Activated CD4-positive, alpha-beta T cell treated with anti-CD3 and anti-CD28 coated beads for 24 hours (primary cell): Measurements from ENCODE around the gene SLC9C1.
"Not testable (repeated sequence)": the region's sequence is repeated elsewhere in the genome, so short reads cannot be mapped to it uniquely, and the experiment has no call there.

Experiments used
- DNase-seq, 2 donors: peaks; one replicate each; pipeline ENCODE4 v3.0.0-alpha.2; 2020; ENCODE audit warnings: low read depth in 2 of 2

The SLC9C1 gene

DNA sequence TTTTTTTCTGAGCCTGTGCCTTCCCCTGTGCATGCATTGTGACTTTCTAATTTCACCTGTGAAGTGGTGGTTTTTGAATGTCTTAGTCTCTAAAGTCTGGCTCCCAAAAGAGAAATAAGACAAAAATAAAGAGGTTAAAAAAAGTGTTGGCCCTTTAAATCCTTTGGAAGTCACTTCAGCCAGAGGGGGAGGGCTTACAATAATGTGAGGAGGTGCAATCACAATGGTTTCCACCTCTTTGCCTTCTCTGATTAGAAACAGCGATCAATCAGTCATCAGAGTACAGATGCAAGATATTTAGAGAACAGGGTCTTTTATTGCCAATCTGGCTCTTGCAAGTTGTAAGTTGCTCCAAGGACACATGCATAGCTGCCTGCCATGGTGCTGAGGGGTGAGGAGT lies 96.9 kb downstream of the SLC9C1 start:
- DNase-seq = no peak

DNA sequence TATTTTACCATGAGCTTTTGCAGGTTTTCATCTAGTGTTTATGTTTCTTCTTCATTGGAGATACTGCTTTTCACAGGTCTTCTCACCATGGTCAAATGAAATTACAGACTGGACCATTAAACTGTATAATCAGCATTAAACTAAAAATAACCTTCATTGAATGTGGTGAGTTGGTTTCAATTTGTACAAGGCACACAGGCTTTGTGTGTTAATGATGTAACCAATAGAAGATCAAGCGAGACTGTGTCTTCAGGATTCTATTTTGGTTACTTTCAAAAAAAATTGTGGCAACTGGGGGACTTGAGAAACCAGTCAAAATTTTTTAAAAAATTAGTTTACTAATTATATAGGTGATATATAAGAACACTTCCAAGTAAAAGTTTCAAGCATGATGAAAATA lies 106.7 kb downstream of the SLC9C1 start:
- no peak for DNase-seq

DNA sequence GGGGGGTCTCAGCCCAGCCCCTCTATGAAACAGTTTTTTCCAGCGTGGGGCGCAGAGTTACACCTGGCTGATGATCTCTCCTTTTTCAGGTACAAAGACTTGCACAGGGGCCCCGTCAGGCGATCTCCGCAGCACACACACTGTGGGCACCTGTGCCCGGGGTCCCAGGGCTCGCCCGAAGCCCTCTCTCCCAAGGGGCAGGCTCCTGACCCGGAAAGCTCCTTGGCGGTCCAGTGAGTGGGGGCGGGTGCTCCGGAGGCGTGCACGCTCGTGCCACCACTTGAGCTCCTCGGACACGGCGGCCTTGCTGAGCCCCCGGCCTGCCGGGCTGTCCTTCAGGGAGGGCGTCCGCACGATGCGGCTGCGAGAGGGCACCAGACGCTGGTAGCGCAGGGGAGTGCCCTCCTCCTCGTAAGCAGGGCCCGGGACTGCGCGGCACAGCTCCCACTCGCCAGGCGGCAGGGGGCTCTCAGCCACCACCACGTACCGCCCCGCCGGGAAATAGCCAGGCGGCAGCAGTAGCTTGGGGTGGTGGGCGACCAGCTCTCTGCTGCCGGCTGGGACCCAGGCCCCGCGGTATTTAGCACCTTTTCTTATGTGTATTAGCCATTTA lies 108.5 kb downstream of the SLC9C1 start:
- DNase-seq = not testable (repeated sequence)

DNA sequence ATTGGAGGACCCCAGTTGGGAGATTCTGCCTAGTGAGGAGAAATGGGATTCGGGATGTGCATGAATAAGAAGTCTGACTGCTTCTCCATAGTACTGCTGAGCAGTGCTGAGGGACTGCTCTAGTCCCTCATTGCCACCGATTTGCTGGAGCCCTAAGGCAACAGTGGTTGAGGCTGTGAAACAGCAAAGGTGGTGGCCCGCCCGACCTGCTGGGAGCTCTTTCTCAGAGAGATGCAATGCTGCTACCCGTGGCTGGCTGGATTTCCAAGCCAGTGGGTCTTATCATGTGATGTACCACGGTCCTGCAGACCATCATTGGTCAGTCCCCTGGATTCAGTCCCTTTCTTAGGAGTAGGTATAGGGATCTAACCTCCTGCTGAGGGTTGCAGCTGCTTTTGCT lies 118.4 kb downstream of the SLC9C1 start:
- no peak for DNase-seq

DNA sequence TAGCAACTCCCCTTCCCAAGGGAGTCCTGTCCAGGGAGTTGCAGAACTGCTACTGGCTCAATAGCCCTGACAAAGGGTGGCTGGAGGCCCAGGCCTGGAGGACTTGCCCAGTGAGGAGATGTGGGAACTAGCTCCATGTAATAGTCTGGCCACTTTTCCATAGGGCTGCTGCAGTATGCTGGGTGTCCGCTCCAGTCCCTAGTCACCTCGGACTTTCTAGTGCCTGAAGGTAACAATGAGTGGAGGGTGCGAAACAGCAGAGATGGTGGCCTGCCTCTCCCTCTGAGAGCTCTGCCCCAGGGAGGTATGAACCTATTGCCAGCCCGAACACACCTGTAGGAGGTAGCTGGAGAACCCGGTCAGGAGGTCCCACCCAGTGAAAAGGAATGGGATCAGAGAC lies 119.0 kb downstream of the SLC9C1 start:
- no peak for DNase-seq

DNA sequence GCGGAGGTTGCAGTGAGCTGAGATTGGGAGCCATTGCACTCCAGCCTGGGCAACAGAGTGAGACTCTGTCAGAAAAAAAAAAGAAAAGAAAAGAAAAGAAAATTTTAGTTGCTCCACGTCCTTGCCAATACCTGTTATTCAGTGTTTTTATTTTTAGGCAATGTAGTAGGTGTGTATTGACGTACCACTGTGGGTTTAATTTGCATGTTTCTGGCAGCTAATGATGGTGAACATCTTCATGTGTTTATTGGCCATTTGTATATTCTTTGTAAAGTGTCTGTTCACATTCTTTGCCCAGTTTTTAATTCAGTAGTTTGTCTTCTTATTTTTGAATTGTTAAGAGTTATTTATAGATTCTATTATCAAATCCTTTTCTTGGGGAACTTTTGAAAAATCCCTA lies 122.9 kb downstream of the SLC9C1 start:
- no peak for DNase-seq

DNA sequence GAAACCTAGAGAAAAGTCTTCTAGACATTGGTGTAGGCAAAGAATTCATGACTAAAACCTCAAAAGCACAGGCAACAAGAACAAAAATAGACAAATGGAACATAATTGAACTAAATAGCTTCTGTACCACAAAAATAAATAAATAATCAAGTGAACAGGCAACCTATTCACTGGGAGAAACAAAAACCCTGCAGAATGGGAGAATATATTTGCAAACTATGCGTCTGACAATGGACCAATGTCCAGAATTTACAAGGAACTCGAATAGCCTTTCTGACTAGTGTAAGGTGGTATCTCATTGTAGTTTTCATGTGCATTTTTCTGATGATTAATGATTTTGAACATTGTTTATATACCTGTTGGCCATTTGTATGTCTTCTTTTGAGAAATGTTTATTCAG lies 124.0 kb downstream of the SLC9C1 start:
- no peak for DNase-seq

DNA sequence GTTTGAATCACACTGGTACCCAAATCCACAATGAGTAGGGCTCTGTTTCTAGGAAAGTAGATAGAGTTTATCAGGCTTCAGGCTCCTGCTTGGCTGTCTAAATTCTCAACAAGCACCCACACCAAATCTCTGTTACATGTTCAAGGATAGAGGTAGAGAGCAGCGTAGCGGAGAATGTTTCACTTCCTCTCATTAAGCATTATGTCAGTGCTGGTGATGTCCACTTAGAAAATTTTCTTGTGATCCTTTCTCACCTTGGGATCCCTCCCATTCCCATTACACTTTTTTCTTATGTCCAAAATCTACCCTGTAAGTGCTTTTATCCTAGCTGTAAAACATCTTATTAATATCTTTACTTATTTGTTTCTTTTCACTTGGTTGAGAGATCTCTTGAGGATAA lies 126.3 kb downstream of the SLC9C1 start:
- no peak for DNase-seq

DNA sequence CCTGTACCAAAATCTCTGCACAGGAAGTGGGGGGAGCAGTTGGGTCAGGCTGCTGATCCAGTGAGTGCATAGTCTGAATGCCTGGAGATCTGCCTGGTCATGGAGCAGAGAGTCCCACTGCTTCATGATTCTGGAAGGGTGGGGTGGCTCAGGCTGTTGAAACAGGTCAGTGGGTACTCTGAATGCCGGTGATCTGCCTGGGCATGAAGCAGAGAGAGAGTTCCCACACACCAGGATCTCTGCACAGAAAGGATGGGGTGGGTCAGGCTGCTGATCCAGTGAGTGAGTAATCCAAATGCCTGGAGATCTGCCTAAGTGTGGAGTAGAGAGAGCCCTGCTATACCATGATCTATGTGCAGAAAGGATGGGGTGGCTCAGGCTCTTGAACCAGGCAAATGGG lies 144.9 kb downstream of the SLC9C1 start:
- no peak for DNase-seq

DNA sequence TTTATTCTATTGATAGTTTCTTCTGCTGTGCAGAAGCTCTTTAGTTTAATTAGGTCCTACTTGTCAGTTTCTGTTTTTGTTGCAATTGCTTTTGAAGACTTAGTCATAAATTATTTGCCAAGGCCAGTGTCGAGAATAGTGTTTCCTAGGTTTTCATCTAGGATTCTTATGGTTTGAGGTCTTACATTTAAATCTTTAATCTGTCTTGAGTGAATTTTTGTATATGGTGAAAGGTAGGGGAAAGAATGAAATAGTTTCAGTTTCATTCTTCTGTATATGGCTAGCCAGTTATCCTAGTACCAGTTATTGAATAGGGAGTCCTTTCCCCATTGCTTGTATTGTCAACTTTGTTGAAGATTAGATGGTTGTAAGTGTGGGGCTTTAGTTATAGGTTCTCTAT lies 150.3 kb downstream of the SLC9C1 start:
- DNase-seq = no peak

DNA sequence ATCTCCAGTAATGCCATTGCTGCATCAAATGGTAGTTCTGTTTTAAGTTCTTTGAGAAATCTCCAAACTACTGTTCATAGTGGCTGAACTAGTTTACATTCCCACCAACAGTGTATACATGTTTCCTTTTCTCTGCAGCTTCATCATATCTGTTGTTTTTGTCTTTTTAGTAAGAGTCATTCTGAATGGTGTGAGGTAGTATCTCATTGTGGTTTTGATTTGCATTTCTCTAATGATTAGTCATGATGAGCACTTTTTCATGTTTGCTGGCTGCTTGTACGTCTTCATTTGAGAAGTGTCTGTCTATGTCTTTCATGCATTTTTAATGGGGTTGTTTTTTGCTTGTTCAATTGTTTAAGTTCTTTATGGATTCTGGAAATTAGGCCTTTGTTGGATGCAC lies 150.8 kb downstream of the SLC9C1 start:
- no peak for DNase-seq

DNA sequence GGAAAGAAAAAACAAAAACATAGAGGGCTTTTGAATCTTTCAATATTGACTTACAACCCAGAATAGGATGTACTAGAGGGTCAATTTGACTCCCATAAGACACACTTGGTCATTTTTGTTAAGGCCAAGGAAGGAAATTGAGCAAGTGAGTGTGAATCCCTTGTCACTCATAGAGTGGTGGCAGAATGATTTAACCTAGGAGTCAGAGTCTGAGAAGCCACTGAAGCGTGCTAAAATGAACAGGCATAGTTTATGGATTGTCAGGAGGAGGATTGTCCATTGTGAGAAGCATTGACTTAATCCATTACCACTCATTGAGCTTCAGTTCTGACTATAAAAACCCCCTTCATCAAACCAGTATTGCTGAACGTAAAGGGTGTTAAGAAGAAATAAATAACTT lies 152.7 kb downstream of the SLC9C1 start:
- no peak for DNase-seq

DNA sequence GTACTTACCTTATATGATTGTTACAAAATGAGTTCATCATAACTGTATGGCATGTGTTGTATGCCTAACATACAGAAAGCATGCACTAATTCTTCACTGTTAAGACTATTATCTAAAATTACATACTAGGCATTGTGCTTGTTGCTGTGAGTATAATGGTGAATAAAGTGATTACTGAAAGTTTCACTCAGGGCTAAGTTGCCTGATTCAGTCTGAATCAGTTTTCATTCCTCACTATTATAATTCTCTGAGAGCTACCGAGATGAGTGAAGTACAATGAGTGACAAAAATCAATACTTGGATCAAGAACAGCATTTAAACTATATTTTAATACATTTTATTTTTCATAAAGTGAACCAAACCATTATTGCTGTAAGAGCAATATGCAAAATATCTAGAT lies 153.4 kb downstream of the SLC9C1 start:
- no peak for DNase-seq

DNA sequence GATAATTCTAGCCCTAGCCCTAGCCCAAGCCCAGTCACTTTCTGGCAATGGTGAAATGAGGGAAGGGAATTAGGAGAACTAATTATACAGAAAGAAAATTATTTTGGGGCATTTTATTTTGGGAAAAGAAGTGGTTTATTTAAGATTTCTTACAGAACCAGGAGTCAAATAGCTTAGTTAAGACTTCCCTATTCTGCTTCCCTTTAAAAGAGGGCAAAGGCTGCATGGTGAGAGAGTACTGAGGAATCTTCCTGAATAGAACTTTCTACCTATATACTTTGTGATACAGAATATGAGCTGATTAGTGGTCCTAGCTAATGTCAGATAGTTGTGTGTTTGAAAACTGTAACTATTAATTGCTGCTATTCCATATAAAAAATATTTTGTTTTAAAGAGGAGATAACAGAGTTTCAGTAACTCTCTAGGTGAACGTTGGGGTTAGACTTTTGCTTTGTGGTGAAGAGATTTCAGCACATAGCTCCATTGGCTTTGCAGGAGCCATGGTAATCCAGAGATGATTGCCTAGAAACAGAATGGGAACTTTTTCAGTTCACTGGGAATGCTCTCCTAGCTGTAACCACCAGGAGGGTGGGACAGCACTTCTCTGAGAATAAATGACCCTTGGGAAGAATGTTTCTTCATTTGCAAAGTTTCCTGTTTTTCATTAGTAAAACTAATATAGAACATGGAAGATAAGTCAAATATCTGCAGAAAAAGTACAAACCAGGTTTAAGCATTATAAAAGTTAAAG lies 155.6 kb downstream of the SLC9C1 start:
- DNase-seq = no peak

DNA sequence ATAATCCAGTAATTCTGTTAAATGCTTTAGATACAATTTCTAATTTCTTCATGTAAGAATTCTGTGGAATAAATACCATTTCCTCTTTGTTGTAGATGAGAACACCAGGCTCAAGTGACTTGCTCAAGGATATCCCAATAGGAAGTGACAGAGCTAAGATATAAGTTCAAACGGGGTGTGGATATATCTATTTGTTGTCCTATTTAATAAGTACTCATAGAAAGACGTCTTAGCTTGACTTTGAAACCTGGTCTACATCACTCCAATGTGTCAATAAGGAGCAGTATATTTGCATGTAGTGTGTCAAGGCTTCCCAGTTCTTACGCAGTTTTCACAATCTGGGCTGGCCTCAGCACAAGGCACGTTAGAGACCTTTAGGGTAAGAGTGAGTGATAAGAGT lies 156.2 kb downstream of the SLC9C1 start:
- no peak for DNase-seq

DNA sequence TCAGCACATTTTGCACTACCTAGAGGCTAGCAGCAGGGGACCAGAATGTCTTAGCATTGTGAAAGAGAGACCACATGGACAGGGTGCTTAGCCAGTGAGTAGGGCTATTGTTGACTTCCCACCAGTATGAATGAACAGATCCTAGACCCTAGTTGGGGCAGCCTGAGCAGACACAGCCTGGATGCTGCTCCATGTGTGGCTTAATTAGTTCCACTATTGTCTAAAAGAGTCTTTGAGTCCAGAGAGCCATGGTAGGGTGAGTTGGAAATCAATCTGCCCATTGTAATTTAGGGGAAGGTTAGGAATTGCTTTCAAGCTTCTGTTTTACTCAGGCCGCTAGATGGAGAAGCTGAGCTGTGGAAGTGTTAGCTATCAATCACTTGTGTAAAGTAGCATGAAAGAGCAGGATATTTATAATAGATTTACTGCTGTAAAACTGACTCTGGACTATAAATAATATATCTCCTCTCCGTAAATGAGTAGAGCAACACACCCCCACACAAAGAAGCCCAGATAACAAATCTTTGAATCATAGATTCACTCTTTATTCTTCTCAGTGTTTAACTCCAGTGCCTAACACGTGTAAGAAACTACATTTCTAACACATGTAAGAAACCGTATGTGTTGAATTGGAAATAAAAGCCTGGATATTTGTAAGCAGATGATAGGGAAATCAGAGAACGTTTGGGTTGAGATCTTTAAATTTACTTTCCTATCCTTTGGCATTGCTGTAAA lies 156.9 kb downstream of the SLC9C1 start:
- no peak for DNase-seq

DNA sequence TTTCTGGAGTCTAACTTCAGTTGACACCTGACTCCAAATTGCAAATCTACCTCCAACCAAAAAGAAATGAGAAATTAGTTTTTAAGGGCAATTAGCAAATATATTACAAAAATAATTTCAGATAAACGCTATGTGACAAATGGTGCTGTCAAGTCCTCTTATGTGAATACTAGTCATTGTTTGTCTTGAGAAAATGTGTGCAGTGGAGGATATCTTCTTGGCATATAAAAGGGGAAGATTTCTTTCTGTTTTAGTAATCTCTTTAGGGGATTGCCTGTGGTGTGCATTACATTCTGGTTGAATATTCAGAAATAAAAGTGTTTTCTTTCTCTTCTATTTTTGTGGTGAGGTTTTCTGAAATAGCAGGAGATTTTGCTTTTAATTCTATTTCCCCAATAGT lies 158.0 kb downstream of the SLC9C1 start:
- DNase-seq = no peak

DNA sequence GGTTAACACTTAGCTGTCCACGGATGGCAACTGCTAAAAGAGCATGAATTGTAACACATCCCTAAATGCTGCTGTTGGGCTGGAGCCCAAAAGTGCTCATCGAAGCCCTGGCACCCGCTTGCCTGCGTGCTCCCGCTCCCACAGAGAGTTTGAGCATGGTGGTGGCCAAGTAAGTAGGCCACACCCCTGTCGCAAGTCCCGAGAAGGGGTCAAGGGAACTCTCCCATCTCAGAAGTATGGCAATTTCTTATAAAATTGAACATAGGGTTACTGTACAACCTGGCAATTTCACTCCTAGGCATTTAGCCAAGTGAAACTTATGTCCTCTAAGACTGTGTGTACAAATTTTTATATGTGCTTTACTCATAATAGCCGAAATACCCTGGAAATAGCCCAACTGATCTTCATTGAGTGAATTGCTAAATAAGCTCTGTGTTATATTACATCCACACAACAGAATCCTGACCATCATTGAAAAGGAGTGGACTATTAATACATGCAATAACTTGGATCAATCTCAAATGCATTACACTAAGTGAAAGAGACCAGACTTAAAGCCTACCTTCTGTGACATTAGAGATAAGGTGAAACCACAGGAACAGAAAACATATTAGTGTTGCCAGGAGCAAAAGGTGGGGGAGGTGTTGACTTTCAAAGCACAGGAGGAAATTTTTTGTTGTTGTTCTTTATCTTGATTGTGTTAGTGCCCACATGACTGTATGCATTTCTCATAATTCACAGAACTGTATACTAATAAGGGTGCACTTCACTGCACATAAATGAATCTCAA lies 159.5 kb downstream of the SLC9C1 start:
- DNase-seq = no peak

DNA sequence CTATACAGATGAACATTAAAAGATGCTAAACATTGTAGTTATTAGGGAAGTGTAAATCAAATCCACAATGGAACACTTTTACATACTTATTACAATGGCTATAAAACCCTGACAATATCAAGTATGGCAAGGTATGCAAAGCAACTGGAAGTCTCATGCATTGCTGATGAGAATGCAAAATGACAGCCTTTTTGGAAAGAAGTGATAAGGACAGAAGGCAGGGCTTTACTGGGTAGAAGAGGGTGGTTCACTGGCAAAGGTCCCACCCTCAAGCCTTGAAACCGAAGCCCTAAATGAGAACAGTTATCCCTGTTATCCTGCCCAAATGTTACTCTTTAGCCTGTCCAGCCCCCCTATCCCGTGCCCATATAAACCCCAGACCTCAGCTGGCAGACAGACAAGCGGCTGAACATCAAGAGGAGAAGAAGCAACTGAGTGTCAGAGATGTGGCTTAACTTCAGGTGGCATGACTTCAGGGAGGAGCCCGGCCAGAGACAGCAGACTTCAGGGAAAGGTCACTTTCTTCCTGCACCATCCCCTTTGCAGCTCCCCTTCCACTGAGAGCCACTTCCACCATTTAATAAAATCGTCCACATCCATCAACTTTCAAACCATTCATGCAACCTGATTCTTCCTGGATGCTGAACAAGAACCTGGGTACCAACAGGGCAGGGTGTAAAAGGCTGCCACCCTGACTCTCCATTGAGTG lies 160.2 kb downstream of the SLC9C1 start:
- no peak for DNase-seq

DNA sequence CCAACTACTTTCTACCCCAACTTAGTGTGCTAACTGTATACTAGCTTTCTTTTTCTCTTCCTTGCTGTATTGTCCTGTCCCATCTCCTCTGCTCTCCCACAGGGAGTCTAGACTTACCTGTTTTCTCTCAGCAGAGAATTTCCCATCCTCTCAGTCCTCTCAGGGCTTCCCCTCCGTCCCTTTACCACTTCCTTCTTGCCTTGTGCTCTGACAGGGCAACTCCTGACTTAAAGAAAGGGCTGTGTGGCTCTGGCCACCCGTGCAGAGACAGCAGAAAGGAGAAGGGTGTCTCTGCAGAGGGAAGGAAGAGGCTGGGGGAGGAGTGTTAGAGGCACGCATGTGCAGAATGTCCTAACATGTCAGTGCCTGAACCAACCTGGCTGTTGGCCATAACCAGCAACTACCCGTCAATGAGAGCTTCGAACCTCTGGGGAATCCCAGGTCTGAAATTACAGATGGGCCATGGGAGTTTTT lies 161.0 kb downstream of the SLC9C1 start, which contains the start of gene GCSAM:
TSS of gene GCSAM (minus strand) at position 274 of the 474 bp plus-strand sequence. CDS start at position 146, 128 bp downstream.
- peak; percentile 24 to 41 for DNase-seq

DNA sequence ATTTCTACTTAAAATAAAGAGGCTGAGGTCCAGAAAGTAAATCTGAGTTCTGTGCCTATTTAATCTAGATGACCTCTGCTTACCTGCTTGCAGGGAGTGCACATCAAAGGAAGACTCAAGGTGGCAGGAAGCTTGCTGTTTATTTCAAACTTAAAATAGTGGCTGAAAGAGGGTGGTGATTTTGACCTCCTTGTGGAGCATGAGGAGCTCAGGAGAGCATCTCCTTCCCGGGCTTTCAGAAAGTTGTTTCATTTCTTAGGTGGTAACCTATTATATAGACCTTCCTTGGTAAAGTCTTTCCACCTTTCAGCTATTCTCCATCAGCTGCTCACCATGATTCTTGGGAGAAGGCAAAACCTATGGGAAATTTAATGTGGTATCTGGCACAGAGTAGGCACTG lies 161.5 kb downstream of the SLC9C1 start:
- no peak for DNase-seq
